Activated naive CD4-positive, alpha-beta T cell treated with anti-CD3 and anti-CD28 coated beads, Interleukin-2, amount 50 U/mL, for 24 hours (primary cell): ENCODE measurements around the gene ERVW-1.
"Not testable (repeated sequence)": the region's sequence is repeated elsewhere in the genome, so short reads cannot be mapped to it uniquely, and the experiment has no call there.

Source experiments
- H3K27ac Mint-ChIP-seq: one replicate; pipeline ENCODE4 v1.8.0; 2021; ENCODE audit warnings: mild to moderate bottlenecking, mixed read lengths
- H3K27me3 Mint-ChIP-seq: one replicate; pipeline ENCODE4 v1.8.0; 2021; ENCODE audit warnings: mixed read lengths
- H3K36me3 Mint-ChIP-seq: one replicate; pipeline ENCODE4 v1.8.0; 2021; ENCODE audit warnings: mixed read lengths
- H3K4me1 Mint-ChIP-seq: one replicate; pipeline ENCODE4 v1.8.0; 2021; ENCODE audit warnings: mixed read lengths
- H3K4me3 Mint-ChIP-seq: one replicate; pipeline ENCODE4 v1.8.0; 2021; ENCODE audit warnings: mild to moderate bottlenecking, mixed read lengths
- H3K9me3 Mint-ChIP-seq: one replicate; pipeline ENCODE4 v1.8.0; 2021; ENCODE audit warnings: mixed read lengths

Gene ERVW-1

DNA sequence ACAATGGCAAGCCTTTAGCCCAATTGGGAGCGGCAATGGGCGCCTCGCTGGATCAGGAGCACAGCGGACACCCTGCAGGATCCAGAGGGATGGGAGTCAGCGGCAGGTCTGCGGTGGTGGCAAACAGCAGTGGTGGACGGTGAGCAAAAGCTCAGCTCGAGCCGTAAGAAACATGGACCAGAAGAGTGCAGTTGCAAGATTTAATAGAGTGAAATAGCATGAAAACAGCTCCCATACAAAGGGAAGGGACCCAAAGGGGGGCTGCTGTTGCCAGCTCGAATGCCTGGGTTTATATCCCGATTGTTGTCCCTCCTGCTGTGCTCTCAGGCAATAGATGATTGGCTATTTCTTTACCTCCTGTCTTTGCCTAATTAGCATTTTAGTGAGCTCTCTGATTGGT is at the start of gene ERVW-1:
TSS of gene ERVW-1 (minus strand) at position 266 of the 400 bp plus-strand sequence. CDS start 7,565 bp downstream, outside the sequence.
- not testable (repeated sequence) for H3K27ac Mint-ChIP-seq, H3K27me3 Mint-ChIP-seq, H3K9me3 Mint-ChIP-seq, H3K4me3 Mint-ChIP-seq, H3K4me1 Mint-ChIP-seq, H3K36me3 Mint-ChIP-seq

GRCh38 chr7:92523110-92523509 is 45.4 kb upstream of the ERVW-1 start:
- H3K27me3 Mint-ChIP-seq = no peaks in the 10 kb centered on the region
- H3K36me3 Mint-ChIP-seq = no peaks in the 10 kb centered on the region
- peaks cover 23% of the 10 kb centered on the region for H3K4me1 Mint-ChIP-seq
- no peak overlapping the region for H3K27ac Mint-ChIP-seq
- H3K4me3 Mint-ChIP-seq = no peak overlapping the region
- H3K9me3 Mint-ChIP-seq = no peaks in the 10 kb centered on the region

DNA sequence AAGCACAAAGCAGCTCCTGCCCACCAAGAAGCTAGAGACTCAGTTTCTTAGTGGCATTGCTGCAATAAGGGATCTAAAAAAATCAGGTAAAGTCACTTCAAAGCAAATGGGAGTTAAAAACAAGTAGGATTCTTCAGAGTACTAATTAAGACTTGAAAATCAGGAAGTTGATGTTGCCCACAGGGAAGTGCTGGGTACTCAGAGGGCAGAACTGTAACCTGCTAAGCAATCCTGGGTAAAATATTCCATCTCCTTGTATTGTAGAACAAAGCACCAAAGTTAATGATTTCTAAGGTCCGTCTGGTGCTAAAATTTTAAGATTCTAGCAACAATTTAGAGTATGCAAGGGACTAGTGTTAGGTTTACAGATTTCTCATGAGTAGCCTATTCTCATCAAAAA is 42.3 kb upstream of the ERVW-1 start:
- Mint-ChIP-seq H3K27ac (peak overlapping the region; percentile 1), H3K4me1 (peaks cover 12% of the 10 kb centered on the region), H3K27me3 (no peaks in the 10 kb centered on the region), H3K9me3 (no peaks in the 10 kb centered on the region), H3K4me3 (no peak overlapping the region), H3K36me3 (no peaks in the 10 kb centered on the region)

- Mint-ChIP-seq H3K4me3 (no peak overlapping the region), H3K36me3 (no peaks in the 10 kb centered on the region), H3K9me3 (no peaks in the 10 kb centered on the region), H3K4me1 (peaks cover 8% of the 10 kb centered on the region), H3K27me3 (no peaks in the 10 kb centered on the region), H3K27ac (peak overlapping the region; percentile 76)
Observed at GRCh38 chr7:92517631-92518030, 39.9 kb upstream of the ERVW-1 start.

DNA sequence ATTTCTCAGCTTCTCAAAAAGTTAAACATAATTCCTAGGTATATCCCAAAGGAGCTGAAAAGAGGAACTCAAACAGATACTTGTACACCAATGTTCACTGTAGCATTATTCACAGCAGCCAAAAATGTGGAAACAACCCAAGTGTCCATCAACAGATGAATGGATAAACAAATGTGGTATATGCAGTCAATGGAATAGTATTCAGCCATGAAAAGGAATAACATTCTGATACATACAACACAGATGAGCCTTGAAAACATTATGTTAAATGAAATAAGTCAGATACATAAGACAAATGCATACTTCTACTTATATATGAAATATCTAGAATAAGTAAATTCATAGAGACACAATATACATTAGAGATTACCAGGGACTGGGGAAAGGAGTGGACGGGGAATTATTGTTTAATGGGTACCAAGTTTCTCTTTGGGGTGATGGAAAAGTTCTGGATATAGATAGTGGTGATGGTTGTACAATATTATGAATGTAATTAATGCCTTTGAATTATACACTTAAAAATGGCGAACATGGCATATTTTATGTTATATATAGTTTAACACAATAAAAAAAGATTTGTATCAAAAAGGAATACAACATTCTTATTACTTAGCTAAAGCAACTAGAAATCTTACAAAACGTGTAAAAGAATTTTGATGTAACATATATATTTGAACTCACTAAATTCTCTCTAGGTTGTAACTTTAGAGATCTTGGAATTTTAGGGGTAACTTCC is 35.6 kb upstream of the ERVW-1 start:
- H3K27me3 Mint-ChIP-seq = no peaks in the 10 kb centered on the region
- H3K36me3 Mint-ChIP-seq = peaks cover 2% of the 10 kb centered on the region
- no peaks in the 10 kb centered on the region for H3K9me3 Mint-ChIP-seq
- H3K4me1 Mint-ChIP-seq = peaks cover 8% of the 10 kb centered on the region
- H3K4me3 Mint-ChIP-seq = no peak overlapping the region
- H3K27ac Mint-ChIP-seq = no peak overlapping the region

- Mint-ChIP-seq H3K9me3 (no peaks in the 10 kb centered on the region), H3K36me3 (peaks cover 7% of the 10 kb centered on the region), H3K27ac (no peak overlapping the region), H3K27me3 (no peaks in the 10 kb centered on the region), H3K4me1 (peaks cover 2% of the 10 kb centered on the region), H3K4me3 (no peak overlapping the region)
Observed at GRCh38 chr7:92508946-92509345, 31.2 kb upstream of the ERVW-1 start.

GRCh38 chr7:92506363-92506762 is 28.6 kb upstream of the ERVW-1 start:
- no peak overlapping the region for H3K27ac Mint-ChIP-seq
- H3K4me1 Mint-ChIP-seq = peaks cover 5% of the 10 kb centered on the region
- no peaks in the 10 kb centered on the region for H3K9me3 Mint-ChIP-seq
- H3K36me3 Mint-ChIP-seq = peaks cover 12% of the 10 kb centered on the region
- H3K27me3 Mint-ChIP-seq = no peaks in the 10 kb centered on the region
- no peak overlapping the region for H3K4me3 Mint-ChIP-seq

GRCh38 chr7:92504563-92504962 is 26.8 kb upstream of the ERVW-1 start:
- H3K36me3 Mint-ChIP-seq = peaks cover 17% of the 10 kb centered on the region
- peaks cover 5% of the 10 kb centered on the region for H3K4me1 Mint-ChIP-seq
- H3K9me3 Mint-ChIP-seq = no peaks in the 10 kb centered on the region
- H3K4me3 Mint-ChIP-seq = no peak overlapping the region
- H3K27ac Mint-ChIP-seq = no peak overlapping the region
- no peaks in the 10 kb centered on the region for H3K27me3 Mint-ChIP-seq

- Mint-ChIP-seq H3K9me3 (no peaks in the 10 kb centered on the region), H3K4me3 (no peak overlapping the region), H3K4me1 (peaks cover 5% of the 10 kb centered on the region), H3K27me3 (no peaks in the 10 kb centered on the region), H3K27ac (no peak overlapping the region), H3K36me3 (peaks cover 23% of the 10 kb centered on the region)
Observed at GRCh38 chr7:92503767-92504166, 26.0 kb upstream of the ERVW-1 start.

GRCh38 chr7:92498557-92498956 is 20.8 kb upstream of the ERVW-1 start:
- no peak overlapping the region for H3K4me3 Mint-ChIP-seq
- H3K27ac Mint-ChIP-seq = no peak overlapping the region
- no peaks in the 10 kb centered on the region for H3K9me3 Mint-ChIP-seq
- H3K4me1 Mint-ChIP-seq = no peaks in the 10 kb centered on the region
- peaks cover 19% of the 10 kb centered on the region for H3K36me3 Mint-ChIP-seq
- no peaks in the 10 kb centered on the region for H3K27me3 Mint-ChIP-seq

- no peaks in the 10 kb centered on the region for H3K27me3 Mint-ChIP-seq
- H3K9me3 Mint-ChIP-seq = no peaks in the 10 kb centered on the region
- no peak overlapping the region for H3K27ac Mint-ChIP-seq
- no peaks in the 10 kb centered on the region for H3K4me1 Mint-ChIP-seq
- no peak overlapping the region for H3K4me3 Mint-ChIP-seq
- H3K36me3 Mint-ChIP-seq = peaks cover 19% of the 10 kb centered on the region
Observed at GRCh38 chr7:92496876-92497275, 19.1 kb upstream of the ERVW-1 start.

DNA sequence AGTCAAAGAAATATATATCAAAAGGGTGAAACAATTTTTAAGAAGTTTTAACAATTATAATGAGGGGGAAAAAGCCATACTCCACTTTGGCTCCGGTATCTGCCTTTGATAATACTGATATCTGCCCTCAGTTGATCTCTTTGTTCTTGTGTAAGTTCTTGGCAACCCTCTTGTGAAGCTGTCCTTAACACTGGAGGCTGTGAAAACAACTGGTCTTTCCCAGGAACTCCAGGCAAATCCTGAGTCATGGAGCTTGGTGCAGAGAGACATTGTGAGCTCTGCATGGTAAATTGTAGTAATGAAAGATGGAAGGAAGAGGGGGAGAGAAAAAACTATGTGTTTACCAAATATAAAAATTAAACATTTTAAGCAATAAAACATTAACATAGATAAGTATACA is 11.9 kb upstream of the ERVW-1 start:
- H3K9me3 Mint-ChIP-seq = no peaks in the 10 kb centered on the region
- H3K4me1 Mint-ChIP-seq = no peaks in the 10 kb centered on the region
- H3K36me3 Mint-ChIP-seq = peaks cover 10% of the 10 kb centered on the region
- peak overlapping the region; percentile 90 for H3K27ac Mint-ChIP-seq
- H3K27me3 Mint-ChIP-seq = no peaks in the 10 kb centered on the region
- H3K4me3 Mint-ChIP-seq = no peak overlapping the region

- no peaks in the 10 kb centered on the region for H3K9me3 Mint-ChIP-seq
- no peak overlapping the region for H3K4me3 Mint-ChIP-seq
- no peaks in the 10 kb centered on the region for H3K27me3 Mint-ChIP-seq
- peaks cover 10% of the 10 kb centered on the region for H3K36me3 Mint-ChIP-seq
- H3K27ac Mint-ChIP-seq = no peak overlapping the region
- no peaks in the 10 kb centered on the region for H3K4me1 Mint-ChIP-seq
Observed at GRCh38 chr7:92487804-92488203, 10.1 kb upstream of the ERVW-1 start.

GRCh38 chr7:92485974-92486373 is 8.2 kb upstream of the ERVW-1 start:
- Mint-ChIP-seq H3K27me3 (no peaks in the 10 kb centered on the region), H3K4me3 (no peak overlapping the region), H3K27ac (no peak overlapping the region), H3K9me3 (no peaks in the 10 kb centered on the region), H3K4me1 (no peaks in the 10 kb centered on the region), H3K36me3 (peaks cover 7% of the 10 kb centered on the region)

- Mint-ChIP-seq H3K4me3 (no peak overlapping the region), H3K9me3 (no peaks in the 10 kb centered on the region), H3K27ac (no peak overlapping the region), H3K4me1 (no peaks in the 10 kb centered on the region), H3K27me3 (no peaks in the 10 kb centered on the region), H3K36me3 (peaks cover 7% of the 10 kb centered on the region)
Observed at GRCh38 chr7:92485267-92485892, 7.6 kb upstream of the ERVW-1 start.

DNA sequence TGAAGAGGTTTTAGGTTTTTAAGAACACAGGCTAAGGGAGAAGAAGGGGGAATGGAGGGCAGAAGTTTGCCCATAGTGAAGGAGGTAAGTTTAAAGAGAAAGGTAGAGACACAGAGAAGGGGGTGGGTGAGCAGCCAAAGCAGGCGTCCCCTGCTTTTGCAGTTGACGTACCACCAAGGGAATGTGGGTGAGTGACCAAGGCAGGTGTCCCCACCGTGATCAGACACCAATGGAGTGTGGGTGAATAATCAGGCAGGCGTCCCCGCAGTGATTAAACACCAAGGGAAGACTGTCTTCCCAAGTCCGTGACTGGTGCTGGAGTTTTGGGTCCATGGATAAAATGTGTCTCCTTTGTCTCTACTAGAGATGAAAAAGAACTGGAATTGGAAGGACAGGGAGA is 6.5 kb upstream of the ERVW-1 start:
- not testable (repeated sequence) for H3K27me3 Mint-ChIP-seq, H3K4me1 Mint-ChIP-seq, H3K9me3 Mint-ChIP-seq, H3K4me3 Mint-ChIP-seq, H3K36me3 Mint-ChIP-seq, H3K27ac Mint-ChIP-seq

GRCh38 chr7:92483624-92484023 is 5.9 kb upstream of the ERVW-1 start:
- H3K4me3 Mint-ChIP-seq, H3K4me1 Mint-ChIP-seq, H3K9me3 Mint-ChIP-seq, H3K27ac Mint-ChIP-seq, H3K27me3 Mint-ChIP-seq, H3K36me3 Mint-ChIP-seq: not testable (repeated sequence)
